ENCODE measurements around the gene CALB2.
A peak's percentile ranks its signal among the peaks of the same experiment; 100 is the strongest.
"Not testable (repeated sequence)": the region's sequence is repeated elsewhere in the genome, so short reads cannot be mapped to it uniquely, and the experiment has no call there.

CALB2 gene

DNA sequence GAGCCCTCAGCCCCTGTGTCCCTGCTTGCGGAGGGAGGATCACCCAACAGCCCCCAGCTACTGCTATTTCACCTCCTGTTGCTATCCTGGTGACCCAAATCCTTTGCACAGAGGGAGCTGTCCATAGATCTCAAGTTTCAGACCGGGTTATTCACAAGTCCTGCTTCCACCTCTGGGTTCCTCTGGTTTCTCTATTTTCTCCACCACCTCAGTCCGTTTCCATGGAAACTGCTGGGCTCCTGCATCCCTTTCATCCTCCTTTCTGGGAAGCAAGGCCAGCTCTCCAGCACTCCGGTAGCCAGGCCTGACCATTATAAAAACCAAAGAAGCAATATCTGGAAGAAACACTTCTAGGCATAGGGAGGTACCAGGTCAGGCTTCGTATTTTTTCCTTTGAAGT, 4.8 kb upstream of the CALB2 start:
- DNase-seq = no peak

DNA sequence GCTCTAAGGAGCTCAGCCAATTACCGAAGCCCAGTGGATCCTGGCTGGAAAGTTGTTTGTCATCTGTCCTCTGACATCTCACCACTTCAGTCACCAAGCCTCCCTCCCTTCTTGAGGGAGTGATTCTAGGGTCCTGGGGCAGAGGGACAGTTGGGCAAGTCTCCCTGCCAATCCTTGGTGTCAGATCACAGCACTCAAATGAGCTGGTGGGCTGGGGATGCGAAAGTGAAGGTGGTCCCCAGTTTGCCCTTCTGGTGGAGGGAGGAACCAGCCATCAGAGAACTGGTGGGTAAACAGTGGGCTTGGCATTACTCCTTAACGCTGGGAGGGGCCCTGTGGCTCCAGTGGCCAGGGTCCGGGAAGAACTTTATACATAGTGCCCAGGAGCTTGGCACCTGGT, 4.4 kb upstream of the CALB2 start:
- DNase-seq = no peak

DNA sequence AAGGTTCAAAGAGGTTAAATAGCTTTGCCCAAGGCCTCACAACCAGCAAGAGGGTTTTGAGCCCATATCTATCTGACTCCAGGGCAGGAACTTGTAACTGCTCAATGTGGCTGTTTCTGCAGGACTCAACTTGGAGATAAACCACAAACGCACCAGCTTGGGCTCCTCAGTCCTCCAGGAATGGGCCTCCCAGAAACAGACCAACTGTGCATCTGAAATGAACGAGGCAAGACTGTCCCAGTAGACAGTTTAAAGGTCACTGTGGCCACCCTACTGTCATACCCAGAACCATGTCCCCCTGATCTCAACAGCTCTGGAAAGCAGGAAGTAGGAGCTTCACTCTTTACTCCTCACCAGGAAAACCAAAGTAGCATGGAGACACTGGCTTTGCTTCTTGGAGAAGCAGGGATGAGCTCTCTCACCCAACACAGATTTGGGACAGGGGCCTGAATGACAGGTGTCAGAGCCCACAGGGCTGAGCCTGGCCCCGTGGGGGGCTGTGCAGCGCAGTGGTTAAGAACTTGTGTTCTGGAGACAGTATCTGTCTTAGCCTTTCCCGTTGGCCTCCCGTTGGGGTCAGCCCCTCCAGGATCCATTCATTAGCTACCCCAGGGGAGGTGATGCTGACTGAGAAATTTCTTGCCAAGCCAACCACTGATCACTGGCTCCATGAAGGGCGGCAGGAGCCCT, 2.3 kb upstream of the CALB2 start:
- no peak for DNase-seq

- DNase-seq = not testable (repeated sequence)
These were observed 1.6 kb upstream of the CALB2 start for GRCh38 chr16:71356936-71357335.

DNA sequence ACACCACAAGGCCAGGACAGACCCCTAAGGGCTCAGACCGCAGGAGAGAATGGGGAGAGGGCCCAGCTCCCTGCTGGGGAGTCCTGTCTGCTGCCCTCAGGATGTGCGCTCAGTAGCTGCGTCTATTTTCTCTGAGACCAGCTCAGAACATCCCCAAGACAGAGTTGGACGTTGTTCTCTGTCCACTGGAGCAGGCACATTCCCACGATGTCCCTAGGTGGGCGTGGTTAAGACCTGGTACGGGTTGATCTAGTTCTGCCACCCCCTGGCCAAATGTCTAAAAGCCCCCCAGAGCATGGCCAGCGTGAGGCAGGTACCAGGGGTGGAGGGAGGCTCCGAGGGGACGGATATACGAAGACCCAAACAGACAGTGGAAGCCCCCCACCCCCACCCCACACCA, 842 bp upstream of the CALB2 start:
- DNase-seq = peak; percentile 11 to 24

DNA sequence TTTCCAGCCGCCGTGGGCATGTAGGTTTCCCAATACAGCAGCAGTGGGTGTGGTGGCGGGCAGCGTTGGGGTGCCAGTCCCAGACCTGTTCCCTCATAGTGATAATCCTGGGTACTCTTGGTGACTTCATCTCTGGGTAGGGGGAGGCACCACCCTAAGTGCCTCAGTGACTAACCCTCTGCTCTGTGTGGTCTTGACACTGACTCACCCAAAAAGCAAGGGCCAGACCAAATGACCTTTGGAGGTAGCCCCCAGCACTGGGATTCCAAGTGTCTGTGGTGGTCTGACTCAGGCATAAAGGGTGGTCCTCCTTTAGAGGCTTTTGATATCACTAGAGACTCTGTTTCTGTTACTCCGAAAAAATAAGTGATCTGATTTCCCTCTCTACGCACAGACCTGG, 908 bp downstream of the CALB2 start:
- no peak for DNase-seq

- DNase-seq = no peak
These were observed 1.9 kb downstream of the CALB2 start for GRCh38 chr16:71360378-71360777.

GRCh38 chr16:71364133-71364681, 5.7 kb downstream of the CALB2 start:
- no peak for DNase-seq

DNA sequence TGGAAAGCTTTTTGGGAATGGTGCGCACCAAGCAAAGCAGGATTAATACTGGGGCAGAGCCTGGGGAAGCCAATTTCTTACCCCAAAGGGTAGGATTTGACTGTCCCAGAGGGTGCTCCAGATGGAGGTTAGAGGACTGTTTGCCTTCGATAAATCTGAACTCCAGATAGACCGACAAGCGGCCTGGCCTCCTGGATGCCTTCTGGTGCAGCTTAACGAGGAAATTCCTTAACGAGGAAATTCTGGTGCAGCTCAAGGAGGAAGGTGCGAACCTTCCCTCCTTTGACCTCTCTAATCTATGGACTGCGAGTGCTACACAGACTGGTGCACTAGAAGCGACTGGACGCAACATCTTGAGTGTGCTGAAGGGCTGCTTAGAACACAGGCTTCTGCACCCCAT, 6.5 kb downstream of the CALB2 start:
- no peak for DNase-seq

DNA sequence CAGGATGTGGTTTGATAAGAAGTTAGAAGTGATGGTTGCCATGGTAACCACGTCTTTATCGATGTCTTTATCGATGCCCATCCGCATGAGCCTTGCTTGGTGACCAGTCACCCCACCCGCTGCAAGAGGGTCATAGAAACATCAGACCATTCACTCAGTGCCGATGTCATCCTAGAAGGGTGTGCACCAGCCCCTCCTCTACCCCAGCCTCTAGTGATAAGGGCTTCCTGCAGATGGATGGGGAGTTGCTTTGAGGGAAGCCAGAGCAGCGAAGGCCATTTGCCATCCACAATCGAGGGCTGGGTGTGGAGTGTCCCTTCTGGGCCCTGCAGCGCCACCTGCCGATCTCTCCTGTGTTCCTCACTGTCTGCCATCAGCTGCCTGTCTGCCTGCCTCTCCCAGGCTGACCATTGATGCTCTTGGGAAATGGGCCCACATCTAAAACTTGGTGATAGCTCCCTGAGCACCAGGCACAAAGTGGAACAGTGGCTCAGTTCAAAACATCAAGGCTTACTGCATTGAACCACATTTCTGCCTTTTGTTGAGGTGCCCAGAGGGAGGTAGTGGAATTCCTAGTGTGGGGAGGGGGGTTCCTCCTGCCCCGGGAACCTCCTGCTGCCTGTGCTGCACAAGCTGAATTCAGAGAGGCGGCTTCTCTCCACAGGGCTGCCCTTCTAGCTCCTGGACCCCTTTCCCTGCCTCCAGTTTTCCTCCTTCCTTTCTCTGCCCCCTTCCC, 8.9 kb downstream of the CALB2 start:
- DNase-seq = peak; percentile 35 to 56

DNA sequence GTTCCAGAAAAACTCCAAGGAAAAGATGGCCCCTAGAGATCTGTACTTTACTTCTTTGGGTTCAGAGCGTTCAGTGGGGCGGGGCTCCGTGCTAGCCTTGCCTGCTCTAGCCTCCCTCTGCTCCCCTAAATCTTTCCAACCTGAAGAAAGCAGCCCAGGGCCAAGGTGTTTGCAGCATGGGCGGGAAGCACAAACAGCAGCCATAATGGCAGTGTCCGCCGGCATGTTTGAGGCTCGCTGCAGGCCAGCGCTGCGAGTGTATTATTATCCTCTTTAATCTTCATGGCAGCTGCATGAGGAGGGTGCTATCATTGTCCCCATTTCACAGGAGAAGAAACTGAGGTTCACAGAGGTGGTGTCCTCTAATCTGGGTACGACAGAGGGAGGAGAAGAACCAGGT, 10.4 kb downstream of the CALB2 start:
- no peak for DNase-seq

- no peak for DNase-seq
These were observed 11.0 kb downstream of the CALB2 start for GRCh38 chr16:71369494-71369893.

DNA sequence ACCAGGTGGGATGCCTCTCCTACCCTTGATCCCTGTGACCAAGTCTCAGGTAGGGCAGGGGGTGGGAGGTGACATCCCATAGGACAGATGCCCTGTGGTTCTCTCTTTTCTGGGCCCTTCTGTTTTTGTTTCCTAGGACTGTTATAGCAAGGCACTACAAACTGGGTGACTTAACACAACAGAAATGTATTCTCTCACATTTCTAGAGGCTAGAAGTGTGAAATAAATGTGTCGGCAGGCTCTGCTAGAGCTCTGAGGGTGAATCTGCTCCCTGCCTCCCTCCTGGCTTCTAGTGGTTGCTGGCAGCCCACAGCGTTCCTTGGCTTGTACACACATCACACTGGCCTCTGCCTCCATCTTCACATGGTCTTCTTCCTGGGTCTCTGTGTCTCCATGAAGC, 12.7 kb downstream of the CALB2 start:
- DNase-seq = no peak

DNA sequence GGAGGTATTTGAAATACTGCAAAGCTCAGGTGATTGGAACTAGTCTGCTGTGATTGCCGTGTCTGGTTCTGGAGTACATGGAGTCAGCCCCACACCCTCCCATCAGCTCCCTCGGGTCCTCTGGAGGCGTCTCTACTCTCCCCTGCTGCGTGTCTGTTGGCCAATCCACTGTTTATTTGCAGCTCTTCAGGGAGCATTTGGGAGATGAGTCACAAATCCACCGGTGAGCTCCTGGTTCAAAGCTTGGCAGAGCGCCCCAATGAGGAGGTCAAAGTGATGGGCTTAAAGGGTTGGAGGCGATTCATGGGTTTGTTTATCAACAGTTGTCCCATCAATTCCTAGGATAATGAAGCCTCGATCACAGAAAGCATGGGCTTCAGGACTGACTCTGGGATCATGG, 14.6 kb downstream of the CALB2 start:
- no peak for DNase-seq

DNA sequence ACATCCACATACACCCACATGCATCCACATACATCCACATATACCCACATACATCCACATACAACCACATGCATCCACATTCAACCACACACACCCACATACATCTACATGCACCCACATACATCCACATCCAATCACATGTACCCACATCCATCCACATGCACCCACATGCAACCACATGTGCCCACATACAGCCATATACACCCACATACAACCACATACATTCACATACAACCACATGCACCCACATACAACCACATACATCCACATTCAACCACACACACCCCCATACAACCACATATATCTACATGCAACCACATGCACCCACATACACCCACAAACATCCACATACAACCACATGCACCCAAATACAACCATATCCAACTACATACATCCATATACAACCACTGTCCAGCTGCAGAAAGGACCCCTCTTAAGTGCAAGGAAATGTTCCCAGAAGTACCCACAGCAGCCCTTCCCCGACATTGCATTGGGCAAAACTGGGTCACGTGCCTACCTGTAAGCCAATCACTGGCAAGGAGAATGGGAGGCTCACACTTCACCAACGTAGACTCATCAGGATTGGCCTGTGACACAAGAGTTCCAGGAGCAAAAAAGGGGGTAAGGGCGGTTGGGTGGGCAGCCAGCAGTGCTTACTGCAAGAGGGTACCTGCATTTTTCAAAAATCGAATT, 18.1 kb downstream of the CALB2 start:
- no peak for DNase-seq

GRCh38 chr16:71379711-71380110, 21.2 kb downstream of the CALB2 start:
- no peak for DNase-seq

- no peak for DNase-seq
These were observed 22.3 kb downstream of the CALB2 start for GRCh38 chr16:71380831-71381230.

GRCh38 chr16:71383054-71383773, 24.7 kb downstream of the CALB2 start:
- no peak for DNase-seq

- DNase-seq = no peak
These were observed 25.7 kb downstream of the CALB2 start for GRCh38 chr16:71384073-71384724.

DNA sequence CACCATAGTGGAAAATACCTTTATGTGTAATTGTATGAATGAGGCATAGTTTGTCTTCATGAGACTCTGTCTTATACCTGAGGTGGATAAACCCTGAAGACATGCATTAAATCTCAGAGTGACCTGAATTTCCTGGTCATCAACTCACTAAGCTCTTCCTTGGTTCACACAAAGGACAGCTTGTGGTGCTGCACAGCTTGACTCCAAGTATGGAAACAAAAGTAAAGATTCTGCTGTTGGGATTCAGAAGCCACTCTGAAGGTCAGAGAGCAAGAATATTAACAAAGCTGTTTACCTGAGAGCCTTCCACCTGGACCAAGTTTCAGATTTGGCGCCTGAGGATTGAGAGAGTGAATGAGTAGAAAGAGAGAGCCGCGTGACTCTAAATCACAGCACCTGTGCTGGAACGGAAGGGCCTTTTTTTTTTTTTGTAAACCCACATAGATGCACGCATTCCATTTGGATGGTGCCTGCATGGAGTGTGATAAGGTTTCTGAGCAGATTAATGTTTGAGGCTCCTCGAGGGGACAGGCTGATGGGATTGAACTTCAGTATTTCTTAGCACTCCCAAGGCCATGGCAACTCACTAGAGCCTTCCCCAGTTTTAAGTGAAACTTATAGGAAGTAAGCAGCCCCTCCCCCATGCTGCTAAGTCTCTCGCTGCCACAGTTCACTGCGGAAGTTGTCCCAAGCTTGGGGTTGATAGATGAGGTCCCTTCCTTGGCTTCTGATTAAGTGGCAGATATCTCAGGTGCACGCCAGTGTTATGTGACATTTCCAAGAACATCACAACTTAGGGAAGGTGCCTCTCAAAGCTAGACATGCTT, 28.7 kb downstream of the CALB2 start:
- DNase-seq = no peak

DNA sequence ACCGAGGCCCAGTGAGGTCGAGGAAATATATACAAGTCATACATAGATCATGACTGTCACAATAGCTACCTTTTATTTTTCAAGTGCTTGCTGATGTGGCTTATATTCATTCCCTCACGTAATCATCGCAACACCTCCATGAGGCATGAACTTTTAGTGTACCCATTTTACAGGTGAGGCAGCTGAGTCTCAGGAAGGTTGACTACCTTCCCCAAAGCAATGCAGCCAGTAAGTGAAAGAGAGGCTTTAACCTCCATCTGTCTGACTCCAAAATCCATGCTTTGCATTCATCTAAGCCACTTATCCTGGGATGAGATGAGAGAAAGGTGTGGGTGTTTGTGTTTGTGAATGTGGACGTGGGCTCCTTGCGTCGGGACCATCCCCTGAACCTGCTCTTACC, 30.8 kb downstream of the CALB2 start:
- DNase-seq = no peak

GRCh38 chr16:71396594-71396993, 38.1 kb downstream of the CALB2 start:
- no peak for DNase-seq

All from NCI-H2081 (cell line).